Activated T-helper 1 cell treated with anti-CD3 and anti-CD28 coated beads, Interleukin-2, amount 50 U/mL, for 16 hours (primary cell): Measurements from ENCODE around the gene CCDC3.

Source experiments
- DNase-seq, 2 donors: peaks; one replicate each; pipeline ENCODE4 v3.0.0-alpha.2; 2020; ENCODE audit warnings: low read depth in 1 of 2, low spot score in 1 of 2

Gene CCDC3

GRCh38 chr10:12965571-12965970 lies 35.9 kb downstream of the CCDC3 start:
- DNase-seq: no peak

GRCh38 chr10:12962556-12962955 lies 39.0 kb downstream of the CCDC3 start:
- no peak for DNase-seq

- DNase-seq: no peak
These were observed 39.9 kb downstream of the CCDC3 start for GRCh38 chr10:12961416-12962205.

GRCh38 chr10:12960941-12961340 lies 40.6 kb downstream of the CCDC3 start:
- no peak for DNase-seq

- DNase-seq: no peak
These were observed 41.1 kb downstream of the CCDC3 start for GRCh38 chr10:12960334-12960898.

GRCh38 chr10:12958546-12959110 lies 42.9 kb downstream of the CCDC3 start:
- no peak for DNase-seq

GRCh38 chr10:12957081-12957480 lies 44.4 kb downstream of the CCDC3 start:
- DNase-seq: no peak

- DNase-seq: no peak
These were observed 46.6 kb downstream of the CCDC3 start for GRCh38 chr10:12954866-12955265.

GRCh38 chr10:12950583-12951128 lies 50.9 kb downstream of the CCDC3 start:
- no peak for DNase-seq

- DNase-seq: no peak
These were observed 52.3 kb downstream of the CCDC3 start for GRCh38 chr10:12949248-12949647.

- DNase-seq: no peak
These were observed 53.8 kb downstream of the CCDC3 start for GRCh38 chr10:12947741-12948140.

GRCh38 chr10:12946372-12946771 lies 55.1 kb downstream of the CCDC3 start:
- no peak for DNase-seq

GRCh38 chr10:12945690-12946359 lies 55.7 kb downstream of the CCDC3 start:
- no peak for DNase-seq

GRCh38 chr10:12944931-12945330 lies 56.6 kb downstream of the CCDC3 start:
- DNase-seq: no peak

- no peak for DNase-seq
These were observed 58.1 kb downstream of the CCDC3 start for GRCh38 chr10:12943425-12943824.

- no peak for DNase-seq
These were observed 59.5 kb downstream of the CCDC3 start for GRCh38 chr10:12941966-12942365.

GRCh38 chr10:12940791-12941190 lies 60.7 kb downstream of the CCDC3 start:
- DNase-seq: no peak

- DNase-seq: no peak
These were observed 63.2 kb downstream of the CCDC3 start for GRCh38 chr10:12938271-12938670.

- no peak for DNase-seq
These were observed 64.0 kb downstream of the CCDC3 start for GRCh38 chr10:12937527-12937926.

GRCh38 chr10:12934777-12935176 lies 66.7 kb downstream of the CCDC3 start:
- no peak for DNase-seq

GRCh38 chr10:12929381-12929780 lies 72.1 kb downstream of the CCDC3 start:
- DNase-seq: no peak

GRCh38 chr10:12928571-12928970 lies 72.9 kb downstream of the CCDC3 start:
- no peak for DNase-seq
